Trophoblast cell (in vitro differentiated cells and primary cell): ENCODE data around the gene MYO16.
"Not testable (repeated sequence)": the region's sequence is repeated elsewhere in the genome, so short reads cannot be mapped to it uniquely, and the experiment has no call there.

Experiments used
- DNase-seq, 2 donors: peaks; one replicate each; pipeline ENCODE4 v3.0.0-alpha.2; 2016
- H2AFZ ChIP-seq: 2 replicates; pipeline ENCODE4 v1.6.1; 2013; ENCODE audit warnings: low read length, moderate library complexity, mild to moderate bottlenecking; ENCODE audit not compliant: insufficient read depth, poor library complexity
- H2AK5ac ChIP-seq: 2 replicates; pipeline ENCODE4 v1.6.1; 2013; ENCODE audit warnings: mild to moderate bottlenecking, low read length
- H2BK120ac ChIP-seq: 2 replicates; pipeline ENCODE4 v1.6.1; 2013; ENCODE audit warnings: low read length, mild to moderate bottlenecking, moderate library complexity; ENCODE audit not compliant: insufficient read depth, poor library complexity
- H2BK12ac ChIP-seq: 2 replicates; pipeline ENCODE4 v1.6.1; 2013; ENCODE audit warnings: mild to moderate bottlenecking, low read length, moderate library complexity
- H2BK5ac ChIP-seq: 2 replicates; pipeline ENCODE4 v1.6.1; 2013; ENCODE audit warnings: low read length, low read depth, moderate library complexity, mild to moderate bottlenecking; ENCODE audit not compliant: poor library complexity
- H3K14ac ChIP-seq: 2 replicates; pipeline ENCODE4 v1.6.1; 2013; ENCODE audit warnings: mild to moderate bottlenecking, low read length
- H3K18ac ChIP-seq: 2 replicates; pipeline ENCODE4 v1.6.1; 2013; ENCODE audit warnings: mild to moderate bottlenecking, low read length
- H3K23ac ChIP-seq: 2 replicates; pipeline ENCODE4 v1.6.1; 2013; ENCODE audit warnings: low read length
- H3K27ac ChIP-seq: 2 replicates; pipeline ENCODE4 v1.5.1; 2013; ENCODE audit warnings: low read depth, mild to moderate bottlenecking, inconsistent platforms, low read length, moderate library complexity
- H3K27me3 ChIP-seq: 2 replicates; pipeline ENCODE4 v1.6.1; 2013; ENCODE audit warnings: inconsistent platforms, mild to moderate bottlenecking, low read length, moderate library complexity; ENCODE audit not compliant: insufficient read depth
- H3K36me3 ChIP-seq, 2 experiments: 1 replicate in 1 of 2; 2 replicates in 1 of 2; pipeline ENCODE4 v1.6.1; 2013; ENCODE audit warnings: low read length in 2 of 2, mild to moderate bottlenecking in 2 of 2, moderate library complexity in 1 of 2; ENCODE audit not compliant: insufficient read depth in 2 of 2, control insufficient read depth in 1 of 2
- H3K4ac ChIP-seq: 2 replicates; pipeline ENCODE4 v1.6.1; 2013; ENCODE audit warnings: low read depth, mild to moderate bottlenecking, low read length, moderate library complexity
- H3K4me1 ChIP-seq, 2 experiments: 1 replicate in 1 of 2; 2 replicates in 1 of 2; pipeline ENCODE4 v1.6.1; 2013; ENCODE audit warnings: low read length in 2 of 2, mild to moderate bottlenecking in 2 of 2, moderate library complexity in 1 of 2; ENCODE audit not compliant: insufficient read depth in 2 of 2, control insufficient read depth in 1 of 2
- H3K4me2 ChIP-seq: 2 replicates; pipeline ENCODE4 v1.6.1; 2013; ENCODE audit warnings: inconsistent platforms, mild to moderate bottlenecking, low read length, moderate library complexity
- H3K4me3 ChIP-seq: 2 replicates; pipeline ENCODE4 v1.5.1; 2013; ENCODE audit warnings: mild to moderate bottlenecking, low read depth, low read length, inconsistent platforms
- H3K79me1 ChIP-seq: one replicate; pipeline ENCODE4 v1.6.1; 2013; ENCODE audit warnings: low read length
- H3K79me2 ChIP-seq: 2 replicates; pipeline ENCODE4 v1.6.1; 2013; ENCODE audit warnings: low read length, mild to moderate bottlenecking; ENCODE audit not compliant: control insufficient read depth, insufficient read depth, poor library complexity
- H3K9ac ChIP-seq: 2 replicates; pipeline ENCODE4 v1.6.1; 2013; ENCODE audit warnings: mild to moderate bottlenecking, low read length
- H3K9me3 ChIP-seq: 2 replicates; pipeline ENCODE4 v1.6.1; 2013; ENCODE audit warnings: low read depth, mild to moderate bottlenecking, control low read depth, inconsistent platforms, low read length; ENCODE audit not compliant: insufficient read depth
- H4K12ac ChIP-seq: 2 replicates; pipeline ENCODE4 v1.6.1; 2013; ENCODE audit warnings: low read depth, mild to moderate bottlenecking, low read length, moderate library complexity
- H4K8ac ChIP-seq: 2 replicates; pipeline ENCODE4 v1.6.1; 2013; ENCODE audit warnings: low read depth, mild to moderate bottlenecking, low read length, moderate library complexity
- H4K91ac ChIP-seq: one replicate; pipeline ENCODE4 v1.6.1; 2013; ENCODE audit warnings: low read depth, mild to moderate bottlenecking, low read length, moderate library complexity
- WGBS: extraction: QIAGEN DNeasy Blood & Tissue Kit; methylation state at CpG from one replicate; pipeline ENCODE4 v1.1.7; 2013; ENCODE audit warnings: missing lambda C conversion rate; ENCODE audit not compliant: insufficient read length, insufficient coverage; ENCODE audit errors: extremely low coverage; 5-methylcytosine and 5-hydroxymethylcytosine counted together

Gene MYO16

GRCh38 chr13:109217510-109217909 is 588.1 kb downstream of the MYO16 start:
- H3K18ac ChIP-seq, H3K9ac ChIP-seq, DNase-seq, H3K4me2 ChIP-seq, H3K14ac ChIP-seq, H4K8ac ChIP-seq, H2BK12ac ChIP-seq, H2BK5ac ChIP-seq, H2BK120ac ChIP-seq, H4K12ac ChIP-seq, H3K23ac ChIP-seq, H2AK5ac ChIP-seq, H4K91ac ChIP-seq, H3K9me3 ChIP-seq, H3K4me1 ChIP-seq, H3K27me3 ChIP-seq, H3K36me3 ChIP-seq, H2AFZ ChIP-seq, H3K79me1 ChIP-seq, H3K27ac ChIP-seq, H3K4ac ChIP-seq, H3K4me3 ChIP-seq, H3K79me2 ChIP-seq: not testable (repeated sequence)
- WGBS: no CpG with 5 or more reads among the region's 2 CpGs

GRCh38 chr13:109220631-109221030 is 591.2 kb downstream of the MYO16 start:
- no peak overlapping the region for H3K4me2 ChIP-seq
- WGBS: no CpG with 5 or more reads among the region's 3 CpGs

GRCh38 chr13:109224033-109224432 is 594.6 kb downstream of the MYO16 start:
- no peak overlapping the region for H3K4me2 ChIP-seq
- no CpG with 5 or more reads among the region's 4 CpGs for WGBS
- H3K27ac ChIP-seq: no peak overlapping the region
- no peak overlapping the region for H4K12ac ChIP-seq
- no peak overlapping the region for H3K9ac ChIP-seq
- no peaks in the 10 kb centered on the region for H3K27me3 ChIP-seq
- H3K79me2 ChIP-seq: no peaks in the 10 kb centered on the region
- H3K4me3 ChIP-seq: no peak overlapping the region
- H3K36me3 ChIP-seq: no peaks in the 10 kb centered on the region
- H3K23ac ChIP-seq: no peak overlapping the region
- no peak overlapping the region for H2AFZ ChIP-seq
- no peak overlapping the region for H4K91ac ChIP-seq
- no peak overlapping the region for H2BK5ac ChIP-seq
- H4K8ac ChIP-seq: no peak overlapping the region
- peaks cover 7% of the 10 kb centered on the region for H3K9me3 ChIP-seq
- no peaks in the 10 kb centered on the region for H3K4me1 ChIP-seq
- H3K79me1 ChIP-seq: no peaks in the 10 kb centered on the region
- H3K18ac ChIP-seq: no peak overlapping the region
- DNase-seq: peak in 1 of 2 donors; percentile 7
- H2BK12ac ChIP-seq: no peak overlapping the region
- H3K14ac ChIP-seq: no peak overlapping the region
- H3K4ac ChIP-seq: no peak overlapping the region
- no peak overlapping the region for H2AK5ac ChIP-seq
- H2BK120ac ChIP-seq: no peak overlapping the region

More at GRCh38 chr13:109220631-109221030, 591.2 kb downstream of the MYO16 start:
- H2BK12ac ChIP-seq: no peak overlapping the region
- DNase-seq: no peak
- H4K8ac ChIP-seq: no peak overlapping the region
- H3K23ac ChIP-seq: no peak overlapping the region
- H3K4me1 ChIP-seq: no peaks in the 10 kb centered on the region
- H3K79me1 ChIP-seq: no peaks in the 10 kb centered on the region
- no peak overlapping the region for H2BK5ac ChIP-seq
- H3K27me3 ChIP-seq: no peaks in the 10 kb centered on the region
- no peak overlapping the region for H3K27ac ChIP-seq
- H3K4ac ChIP-seq: no peak overlapping the region
- H3K9ac ChIP-seq: no peak overlapping the region
- H3K9me3 ChIP-seq: peaks cover 4% of the 10 kb centered on the region
- H3K36me3 ChIP-seq: no peaks in the 10 kb centered on the region
- no peaks in the 10 kb centered on the region for H3K79me2 ChIP-seq
- no peak overlapping the region for H4K12ac ChIP-seq
- no peak overlapping the region for H3K18ac ChIP-seq
- no peak overlapping the region for H2AFZ ChIP-seq
- peak overlapping the region; percentile 33 for H3K4me3 ChIP-seq
- no peak overlapping the region for H2AK5ac ChIP-seq
- no peak overlapping the region for H2BK120ac ChIP-seq
- H4K91ac ChIP-seq: no peak overlapping the region
- no peak overlapping the region for H3K14ac ChIP-seq

- no peak overlapping the region for H2BK120ac ChIP-seq
- no peak overlapping the region for H2AFZ ChIP-seq
- no peaks in the 10 kb centered on the region for H3K79me2 ChIP-seq
- H3K4me1 ChIP-seq: no peaks in the 10 kb centered on the region
- no peak overlapping the region for H4K91ac ChIP-seq
- no peak overlapping the region for H3K27ac ChIP-seq
- H3K18ac ChIP-seq: no peak overlapping the region
- no peaks in the 10 kb centered on the region for H3K27me3 ChIP-seq
- H4K12ac ChIP-seq: no peak overlapping the region
- H3K14ac ChIP-seq: no peak overlapping the region
- no peak overlapping the region for H3K23ac ChIP-seq
- no peak overlapping the region for H2BK5ac ChIP-seq
- no peak overlapping the region for H4K8ac ChIP-seq
- H3K9me3 ChIP-seq: peaks cover 6% of the 10 kb centered on the region
- H3K79me1 ChIP-seq: no peaks in the 10 kb centered on the region
- H3K4me3 ChIP-seq: no peak overlapping the region
- H3K4ac ChIP-seq: no peak overlapping the region
- H2AK5ac ChIP-seq: no peak overlapping the region
- no peak overlapping the region for H2BK12ac ChIP-seq
- H3K9ac ChIP-seq: no peak overlapping the region
- no CpG with 5 or more reads among the region's 1 CpG for WGBS
- no peaks in the 10 kb centered on the region for H3K36me3 ChIP-seq
- H3K4me2 ChIP-seq: no peak overlapping the region
- no peak for DNase-seq
Measured at GRCh38 chr13:109226631-109227030, 597.2 kb downstream of the MYO16 start.
